Thoracic aorta (tissue), 2 donors: Measurements from ENCODE around the gene IGF1R. TPM values are rescaled to one million over a fixed set of nuclear protein-coding genes. Genes with fewer than 3 reads are reported as not detected.

Experiments used
- ATAC-seq: fragments of 150-250 bp; one replicate; pipeline ENCODE4 v1.8.0; 2017; ENCODE audit warnings: low read depth; ENCODE audit not compliant: insufficient number of reproducible peaks, low FRiP score
- DNase-seq: peaks from one replicate; pipeline ENCODE4 v3.0.0-alpha.2; 2020; ENCODE audit warnings: low spot score
- H3K27ac ChIP-seq, 2 donors: fragments of 200-600 bp; sonication (generic); 1 replicate in 1 of 2; 2 replicates in 1 of 2; pipeline ENCODE4 v1.5.1; 2016; ENCODE audit warnings: mild to moderate bottlenecking in 2 of 2, moderate library complexity in 2 of 2
- H3K27me3 ChIP-seq: fragments of 200-600 bp; sonication (generic); replicated peaks from 2 replicates; pipeline ENCODE4 v1.6.0; 2016; ENCODE audit warnings: mild to moderate bottlenecking; ENCODE audit not compliant: insufficient read depth
- H3K36me3 ChIP-seq: fragments of 200-600 bp; sonication (generic); one replicate; pipeline ENCODE4 v1.5.1; 2016
- H3K4me1 ChIP-seq, 2 donors: fragments of 200-600 bp; sonication (generic); 1 replicate in 1 of 2; 2 replicates in 1 of 2; pipeline versions ENCODE4 v1.5.1 to v1.6.0; 2016; ENCODE audit warnings: low read depth in 2 of 2, mild to moderate bottlenecking in 1 of 2; ENCODE audit not compliant: control insufficient read depth in 1 of 2
- H3K4me3 ChIP-seq: fragments of 200-600 bp; sonication (generic); 2 replicates; pipeline ENCODE4 v1.5.1; 2016; ENCODE audit warnings: mild to moderate bottlenecking
- H3K9me3 ChIP-seq: fragments of 200-600 bp; sonication (generic); 2 replicates; pipeline ENCODE4 v1.5.1; 2016
- CTCF ChIP-seq: fragments of 200-600 bp; sonication (generic); IDR thresholded peaks from one replicate; pipeline ENCODE4 v1.5.1; 2019; ENCODE audit warnings: antibody characterized with exemption
- total RNA-seq, 2 donors: library from RNA; depleted of rRNA; stranded (reverse); fragments of >200 nt; gene quantifications; one replicate each; pipeline versions ENCODE4 v1.1.0 to v1.2.3, GENCODE V29; 2016

IGF1R gene
- total RNA-seq, 2 donors from 2014 or later: 127 to 159 TPM

- Histone ChIP-seq H3K27me3 (no peaks in the 10 kb centered on the region), H3K9me3 (no peaks in the 10 kb centered on the region), H3K4me1 (peaks cover 23 to 61% of the 10 kb centered on the region in 2 donors), H3K36me3 (peaks cover 46% of the 10 kb centered on the region), H3K4me3 (no peak overlapping the region), H3K27ac (peak overlapping the region; percentile 93 to 96)
- DNase-seq (no peak), ATAC-seq (no peak)
- TF ChIP-seq CTCF: no peak
These were observed 304.9 kb downstream of the IGF1R start for GRCh38 chr15:98953000-98953787.

DNA sequence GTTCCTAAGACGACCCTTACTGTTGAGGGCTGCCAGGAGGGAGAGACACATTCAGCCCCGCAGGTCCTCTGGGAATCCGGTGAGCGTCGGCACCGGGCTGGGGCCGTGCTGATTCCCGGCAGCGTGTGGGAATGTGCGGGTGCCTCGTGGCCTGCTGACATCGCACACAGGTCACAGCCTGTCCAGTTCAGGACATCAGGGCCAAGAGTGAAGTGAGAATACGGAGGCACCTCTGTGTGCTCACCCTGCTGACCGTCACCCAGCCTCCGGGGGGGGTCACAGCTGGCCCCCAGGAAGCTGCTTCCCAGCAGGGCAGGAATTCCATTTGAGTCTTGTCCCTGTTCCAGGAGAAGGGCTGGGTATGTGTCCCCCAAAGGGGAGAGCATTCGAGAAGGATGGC, 305.6 kb downstream of the IGF1R start:
- Histone ChIP-seq H3K4me1 (peaks cover 23 to 60% of the 10 kb centered on the region in 2 donors), H3K27ac (peak overlapping the region; percentile 93 to 96), H3K36me3 (peaks cover 41% of the 10 kb centered on the region), H3K9me3 (no peaks in the 10 kb centered on the region), H3K27me3 (no peaks in the 10 kb centered on the region), H3K4me3 (no peak overlapping the region)
- no peak for TF ChIP-seq CTCF
- DNase-seq: no peak
- ATAC-seq: peak; percentile 4

- Histone ChIP-seq H3K4me1 (peaks cover 23 to 60% of the 10 kb centered on the region in 2 donors), H3K36me3 (peaks cover 41% of the 10 kb centered on the region), H3K9me3 (no peaks in the 10 kb centered on the region), H3K27me3 (no peaks in the 10 kb centered on the region), H3K27ac (peak overlapping the region; percentile 93 to 96), H3K4me3 (no peak overlapping the region)
- DNase-seq (peak; percentile 82), ATAC-seq (peak; percentile 79)
- no peak for TF ChIP-seq CTCF
These were observed 306.1 kb downstream of the IGF1R start for GRCh38 chr15:98954411-98954810.

- DNase-seq (no peak), ATAC-seq (no peak)
- no peak for TF ChIP-seq CTCF
- Histone ChIP-seq H3K27me3 (no peaks in the 10 kb centered on the region), H3K27ac (peak overlapping the region; percentile 93 to 96), H3K36me3 (peaks cover 32% of the 10 kb centered on the region), H3K9me3 (no peaks in the 10 kb centered on the region), H3K4me1 (peaks cover 23 to 60% of the 10 kb centered on the region in 2 donors), H3K4me3 (no peak overlapping the region)
These were observed 307.0 kb downstream of the IGF1R start for GRCh38 chr15:98955331-98955730.

DNA sequence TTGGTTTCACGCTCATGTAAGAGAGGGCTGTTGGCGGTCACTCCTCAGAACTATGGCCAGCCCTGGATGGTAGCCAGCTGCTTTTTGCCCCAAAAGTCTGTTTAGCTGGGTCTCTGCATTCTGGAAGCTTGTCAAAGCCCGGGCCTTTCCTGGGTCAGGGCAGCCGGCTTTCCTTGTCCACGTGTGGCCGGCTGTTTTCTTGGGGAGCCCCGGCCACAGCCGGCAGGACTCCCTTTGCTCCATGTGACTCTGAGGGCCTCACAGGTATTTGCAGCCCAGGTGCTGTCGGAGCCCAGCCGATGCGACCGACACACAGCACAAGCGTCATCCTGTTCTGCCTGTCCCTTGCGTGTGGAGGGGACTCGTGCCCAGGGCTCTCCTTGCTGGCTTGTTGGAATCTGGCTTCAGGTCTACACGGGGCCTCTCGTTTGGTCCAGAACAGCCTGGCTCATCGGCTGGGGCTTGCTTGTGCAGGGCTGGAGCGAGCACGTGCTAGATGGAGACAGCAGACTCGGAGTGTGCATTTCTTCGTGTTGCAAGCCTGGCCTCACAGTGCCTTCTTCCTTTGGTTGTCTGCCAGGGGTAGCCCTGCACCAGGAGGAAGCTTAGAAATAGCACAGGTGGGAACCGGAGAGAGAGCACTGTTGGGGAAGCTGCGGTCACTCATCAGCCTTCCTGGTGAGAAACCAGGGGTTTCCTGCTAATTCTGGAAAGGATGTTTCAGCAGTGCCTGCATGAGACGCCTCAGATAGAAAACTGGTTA, 307.8 kb downstream of the IGF1R start:
- Histone ChIP-seq H3K27me3 (no peaks in the 10 kb centered on the region), H3K9me3 (no peaks in the 10 kb centered on the region), H3K4me1 (peaks cover 23 to 55% of the 10 kb centered on the region in 2 donors), H3K36me3 (peaks cover 31% of the 10 kb centered on the region), H3K27ac (peak overlapping the region; percentile 93 to 96), H3K4me3 (no peak overlapping the region)
- DNase-seq (no peak), ATAC-seq (no peak)
- TF ChIP-seq CTCF: no peak
